ENCODE results near the gene C1orf167. TPM values are rescaled to one million over a fixed set of nuclear protein-coding genes. Genes with fewer than 3 reads are reported as not detected.

The C1orf167 gene
- total RNA-seq, 1 donor from 2014 or later, result not detected

- Histone ChIP-seq H3K27me3 (ENCODE audit: control insufficient read depth, insufficient read depth, low read length) (no peaks in the 10 kb centered on the region), H3K36me3 (ENCODE audit: control insufficient read depth, insufficient read depth, low read length) (no peaks in the 10 kb centered on the region), H3K4me3 (ENCODE audit: low read depth, low read length) (peak overlapping the region; percentile 19)
- TF ChIP-seq CTCF (IDR thresholded peaks at IDR 0.05; ENCODE audit: insufficient read depth, low read length, severe bottlenecking), result no peak
- DNase-seq (ENCODE audit: low read depth) (no peak), FAIRE-seq (no peak)
Measured at GRCh38 chr1:11731691-11732283, 30.2 kb upstream of the C1orf167 start.

GRCh38 chr1:11733306-11733705 is 28.7 kb upstream of the C1orf167 start:
- no peaks in the 10 kb centered on the region for H3K36me3 ChIP-seq (ENCODE audit: control insufficient read depth, insufficient read depth, low read length)
- no peak overlapping the region for H3K4me3 ChIP-seq (ENCODE audit: low read depth, low read length)
- no peak for TF ChIP-seq CTCF (IDR thresholded peaks at IDR 0.05; ENCODE audit: insufficient read depth, low read length, severe bottlenecking)
- DNase-seq (ENCODE audit: low read depth) (no peak), FAIRE-seq (no peak)
- no peaks in the 10 kb centered on the region for H3K27me3 ChIP-seq (ENCODE audit: control insufficient read depth, insufficient read depth, low read length)

GRCh38 chr1:11735531-11735853 is 26.5 kb upstream of the C1orf167 start:
- H3K27me3 ChIP-seq (ENCODE audit: control insufficient read depth, insufficient read depth, low read length), result no peaks in the 10 kb centered on the region
- FAIRE-seq (no peak), DNase-seq (ENCODE audit: low read depth) (no peak)
- no peak for TF ChIP-seq CTCF (IDR thresholded peaks at IDR 0.05; ENCODE audit: insufficient read depth, low read length, severe bottlenecking)
- peaks cover 1% of the 10 kb centered on the region for H3K36me3 ChIP-seq (ENCODE audit: control insufficient read depth, insufficient read depth, low read length)
- peak overlapping the region; percentile 99 for H3K4me3 ChIP-seq (ENCODE audit: low read depth, low read length)

GRCh38 chr1:11735854-11736745 is 25.9 kb upstream of the C1orf167 start, which contains the start of gene AGTRAP:
Gene AGTRAP, plus strand, starts transcription at chr1:11736136. Its CDS starts 73 bp downstream, at chr1:11736209.
- FAIRE-seq, result no peak

More at GRCh38 chr1:11735854-11736745, 25.9 kb upstream of the C1orf167 start, which contains the start of gene AGTRAP:
- peak within 1 kb of the TSS; percentile 99 for H3K4me3 ChIP-seq (ENCODE audit: low read depth, low read length)
- DNase-seq (ENCODE audit: low read depth), result peak; percentile 83
- TF ChIP-seq CTCF (IDR thresholded peaks at IDR 0.05; ENCODE audit: insufficient read depth, low read length, severe bottlenecking), result peak; percentile 16
- H3K36me3 ChIP-seq (ENCODE audit: control insufficient read depth, insufficient read depth, low read length), result peaks cover 1% of the 10 kb centered on the region
- H3K27me3 ChIP-seq (ENCODE audit: control insufficient read depth, insufficient read depth, low read length), result no peaks in the 10 kb centered on the region

Data from bronchial epithelial cell (primary cell).